ENCODE results near the gene TPRA1. TPM values are rescaled to one million over a fixed set of nuclear protein-coding genes. Genes with fewer than 3 reads are reported as not detected.

Gene TPRA1
- total and polyA plus RNA-seq, 2 of the 4 experiments (the other 2 are of a cell fraction), result 17.9 to 40.1 TPM

- ATAC-seq (ENCODE audit: low read depth) (no peak), DNase-seq (no peak)
- BruUV-seq (replicated peaks), result no TSS peak
- in situ Hi-C loops (cut with MboI; ENCODE audit: low sequenced_read_pairs), result no loop called here
- Histone ChIP-seq H3K36me3 (ENCODE audit: control insufficient read depth, insufficient read depth, low read length) (no peaks in the 10 kb centered on the region), H4K8ac (ENCODE audit: low read depth in 2 of 2, low read length in 2 of 2) (no peak overlapping the region), H3K9ac (ENCODE audit: low read depth, low read length) (no peak overlapping the region), H3K14ac (replicated peaks; ENCODE audit: low read depth, low read length) (no peak overlapping the region), H3K18ac (ENCODE audit: low read depth, low read length) (no peak overlapping the region), H3K23ac (ENCODE audit: low read depth, low read length) (no peak overlapping the region), H2AFZ (replicated peaks; ENCODE audit: low read length, poor library complexity) (no peak overlapping the region), H4K5ac (ENCODE audit: low read depth, low read length) (no peak overlapping the region), H3K9me3 (ENCODE audit: control insufficient read depth, insufficient read depth, low read length) (no peaks in the 10 kb centered on the region), H3K4me2 (ENCODE audit: low read depth, low read length) (no peak overlapping the region), H3K4me3 (ENCODE audit: insufficient read depth, low read depth, low read length) (no peak overlapping the region), H3K4ac (ENCODE audit: low read depth, low read length) (no peak overlapping the region), H3K27ac (ENCODE audit: insufficient read depth, low read length) (no peak overlapping the region), H4K20me1 (ENCODE audit: insufficient read depth, low read length) (no peaks in the 10 kb centered on the region), H2AK9ac (replicated peaks; ENCODE audit: low read depth, low read length, poor library complexity) (no peak overlapping the region), H3K56ac (ENCODE audit: extremely low read depth, insufficient read depth, low read length) (no peak overlapping the region), H2AK5ac (ENCODE audit: low read depth, low read length) (no peak overlapping the region), H2BK5ac (ENCODE audit: low read depth, low read length, poor library complexity, severe bottlenecking) (no peak overlapping the region), H3K9me1 (ENCODE audit: insufficient read depth, low read length) (no peaks in the 10 kb centered on the region), H2BK120ac (ENCODE audit: low read depth, low read length) (no peak overlapping the region), H3K79me1 (ENCODE audit: low read depth in 1 of 2, low read length in 2 of 2) (no peaks in the 10 kb centered on the region), H2BK20ac (ENCODE audit: low read depth, low read length) (no peak overlapping the region), H2BK15ac (ENCODE audit: low read depth, low read length) (no peak overlapping the region), H3K27me3 (ENCODE audit: control insufficient read depth, insufficient read depth, low read length) (peaks cover 31% of the 10 kb centered on the region), H4K91ac (ENCODE audit: insufficient read depth, low read depth, low read length) (no peak overlapping the region), H3K4me1 (ENCODE audit: control insufficient read depth, insufficient read depth, low read length) (no peaks in the 10 kb centered on the region)
- ChIA-PET CTCF (no interaction called here), POLR2A (ENCODE audit: unreplicated experiment) (no interaction called here)
- intact Hi-C loops (cut with micrococcal nuclease), result no loop called here
- WGBS, 2 experiments (ENCODE audit: extremely low coverage in 2 of 2, insufficient read length in 1 of 2), result 17% methylated on average over 1 of the region's 2 CpGs; no CpG with 5 or more reads in 1 of the 2 experiments
- dilution Hi-C loops (cut with HindIII; ENCODE audit: low sequenced_read_pairs, unreplicated experiment), result no loop called here
- no peak for TF ChIP-seq ELK1 (IDR thresholded peaks at IDR 0.05; ENCODE audit: borderline replicate concordance, low read depth, low read length)
- no peak for TF ChIP-seq RFX5 (IDR thresholded peaks at IDR 0.05; ENCODE audit: low read depth, low read length)
- no peak for TF ChIP-seq CTCF (conservative IDR thresholded peaks at IDR 0.05; ENCODE audit: low read depth, low read length)
- no peak for TF ChIP-seq SMC3 (IDR thresholded peaks at IDR 0.05; ENCODE audit: low read depth, low read length)
- no peak for TF ChIP-seq USF2 (IDR thresholded peaks at IDR 0.05; ENCODE audit: low read depth, low read length)
- TF ChIP-seq CHD1 (IDR thresholded peaks at IDR 0.05; ENCODE audit: low read depth, low read length), result no peak
- no peak for TF ChIP-seq FOS (IDR thresholded peaks at IDR 0.05; ENCODE audit: low read depth, low read length)
- TF ChIP-seq MAZ (IDR thresholded peaks at IDR 0.05; ENCODE audit: borderline replicate concordance, low read depth, low read length), result no peak
Measured at GRCh38 chr3:127534161-127534451, 56.4 kb downstream of the TPRA1 start.
